ENCODE data around the gene MGAT5B. TPM values are rescaled to one million over a fixed set of nuclear protein-coding genes. Genes with fewer than 3 reads are reported as not detected.

MGAT5B gene
- total and polyA plus RNA-seq, 2 experiments from 2014 or later = 1.6 to 10.0 TPM

GRCh38 chr17:76833747-76834146 lies 34.5 kb upstream of the MGAT5B start:
- Histone ChIP-seq H3K27me3 (ENCODE audit: insufficient read depth) (peaks cover under 1% of the 10 kb centered on the region; the same call in 1 of the 2 replicates), H3F3A (replicated peaks; ENCODE audit: low read depth) (no peaks in the 10 kb centered on the region), H3K4me3 (no peak overlapping the region), H4K20me1 (replicated peaks; ENCODE audit: insufficient read depth) (no peaks in the 10 kb centered on the region), H3K4me1 (ENCODE audit: insufficient read depth) (peaks cover under 1% of the 10 kb centered on the region; the same call in 1 of the 2 replicates), H2AFZ (no peak overlapping the region), H3K79me2 (replicated peaks; ENCODE audit: insufficient read depth) (no peaks in the 10 kb centered on the region), H3K36me3 (ENCODE audit: insufficient read depth) (no peaks in the 10 kb centered on the region), H3K9me2 (ENCODE audit: insufficient read depth) (no peaks in the 10 kb centered on the region), H3K27ac (ENCODE audit: low read depth) (no peak overlapping the region), H3K4me2 (no peak overlapping the region)
- no peak overlapping the region for H3K27ac Mint-ChIP-seq
- peaks cover 4% of the 10 kb centered on the region for H3K4me1 Mint-ChIP-seq
- peaks cover 11% of the 10 kb centered on the region for H3K27me3 Mint-ChIP-seq (ENCODE audit: insufficient read depth, low read depth, poor library complexity)
- ATAC-seq = no peak
- H3K9me3 Mint-ChIP-seq = no peaks in the 10 kb centered on the region
- no peak for DNase-seq (ENCODE audit: low spot score)
- no peak overlapping the region for H3K4me3 Mint-ChIP-seq
- no peaks in the 10 kb centered on the region; the same call in 2 of the 3 replicates for H3K36me3 Mint-ChIP-seq (ENCODE audit: low read depth)
- no peak for TF ChIP-seq ZNF114 (CRISPR knock-in tag; IDR thresholded peaks at IDR 0.05)
- TF ChIP-seq JUNB (IDR thresholded peaks at IDR 0.05; ENCODE audit: unreplicated experiment) = no peak
- no peak for TF ChIP-seq EZH2 (IDR thresholded peaks at IDR 0.05; ENCODE audit: low read depth, unreplicated experiment)
- TF ChIP-seq NANOG (IDR thresholded peaks at IDR 0.05; ENCODE audit: borderline replicate concordance) = no peak
- no peak for TF ChIP-seq ZNF331 (CRISPR knock-in tag; IDR thresholded peaks at IDR 0.05; ENCODE audit: low read depth)

GRCh38 chr17:76834870-76835269 lies 33.3 kb upstream of the MGAT5B start:
- no peaks in the 10 kb centered on the region; the same call in 2 of the 3 replicates for H3K36me3 Mint-ChIP-seq (ENCODE audit: low read depth)
- H3K79me2 ChIP-seq (replicated peaks; ENCODE audit: insufficient read depth) = no peaks in the 10 kb centered on the region
- no peak overlapping the region for H2AFZ ChIP-seq
- ATAC-seq (no peak), DNase-seq (ENCODE audit: low spot score) (no peak)
- peaks cover 22% of the 10 kb centered on the region for H3K27me3 Mint-ChIP-seq (ENCODE audit: insufficient read depth, low read depth, poor library complexity)
- no peak overlapping the region for H3K27ac ChIP-seq (ENCODE audit: low read depth)
- H3K27ac Mint-ChIP-seq = no peak overlapping the region
- H3K36me3 ChIP-seq (ENCODE audit: insufficient read depth) = no peaks in the 10 kb centered on the region
- no peaks in the 10 kb centered on the region for H3K9me3 Mint-ChIP-seq
- H3K4me1 Mint-ChIP-seq = peaks cover 15% of the 10 kb centered on the region
- no peak overlapping the region for H3K4me2 ChIP-seq
- no peaks in the 10 kb centered on the region for H3K9me2 ChIP-seq (ENCODE audit: insufficient read depth)
- H3K4me1 ChIP-seq (ENCODE audit: insufficient read depth) = peaks cover 9% of the 10 kb centered on the region; the same call in 1 of the 2 replicates
- no peak overlapping the region for H3K4me3 Mint-ChIP-seq
- no peaks in the 10 kb centered on the region for H4K20me1 ChIP-seq (replicated peaks; ENCODE audit: insufficient read depth)
- peaks cover 5% of the 10 kb centered on the region; the same call in 1 of the 2 replicates for H3K27me3 ChIP-seq (ENCODE audit: insufficient read depth)
- H3K4me3 ChIP-seq = no peak overlapping the region
- no peaks in the 10 kb centered on the region for H3F3A ChIP-seq (replicated peaks; ENCODE audit: low read depth)
- TF ChIP-seq EZH2phosphoT487 (IDR thresholded peaks at IDR 0.05; ENCODE audit: unreplicated experiment) = no peak
- TF ChIP-seq, protein P1, sequence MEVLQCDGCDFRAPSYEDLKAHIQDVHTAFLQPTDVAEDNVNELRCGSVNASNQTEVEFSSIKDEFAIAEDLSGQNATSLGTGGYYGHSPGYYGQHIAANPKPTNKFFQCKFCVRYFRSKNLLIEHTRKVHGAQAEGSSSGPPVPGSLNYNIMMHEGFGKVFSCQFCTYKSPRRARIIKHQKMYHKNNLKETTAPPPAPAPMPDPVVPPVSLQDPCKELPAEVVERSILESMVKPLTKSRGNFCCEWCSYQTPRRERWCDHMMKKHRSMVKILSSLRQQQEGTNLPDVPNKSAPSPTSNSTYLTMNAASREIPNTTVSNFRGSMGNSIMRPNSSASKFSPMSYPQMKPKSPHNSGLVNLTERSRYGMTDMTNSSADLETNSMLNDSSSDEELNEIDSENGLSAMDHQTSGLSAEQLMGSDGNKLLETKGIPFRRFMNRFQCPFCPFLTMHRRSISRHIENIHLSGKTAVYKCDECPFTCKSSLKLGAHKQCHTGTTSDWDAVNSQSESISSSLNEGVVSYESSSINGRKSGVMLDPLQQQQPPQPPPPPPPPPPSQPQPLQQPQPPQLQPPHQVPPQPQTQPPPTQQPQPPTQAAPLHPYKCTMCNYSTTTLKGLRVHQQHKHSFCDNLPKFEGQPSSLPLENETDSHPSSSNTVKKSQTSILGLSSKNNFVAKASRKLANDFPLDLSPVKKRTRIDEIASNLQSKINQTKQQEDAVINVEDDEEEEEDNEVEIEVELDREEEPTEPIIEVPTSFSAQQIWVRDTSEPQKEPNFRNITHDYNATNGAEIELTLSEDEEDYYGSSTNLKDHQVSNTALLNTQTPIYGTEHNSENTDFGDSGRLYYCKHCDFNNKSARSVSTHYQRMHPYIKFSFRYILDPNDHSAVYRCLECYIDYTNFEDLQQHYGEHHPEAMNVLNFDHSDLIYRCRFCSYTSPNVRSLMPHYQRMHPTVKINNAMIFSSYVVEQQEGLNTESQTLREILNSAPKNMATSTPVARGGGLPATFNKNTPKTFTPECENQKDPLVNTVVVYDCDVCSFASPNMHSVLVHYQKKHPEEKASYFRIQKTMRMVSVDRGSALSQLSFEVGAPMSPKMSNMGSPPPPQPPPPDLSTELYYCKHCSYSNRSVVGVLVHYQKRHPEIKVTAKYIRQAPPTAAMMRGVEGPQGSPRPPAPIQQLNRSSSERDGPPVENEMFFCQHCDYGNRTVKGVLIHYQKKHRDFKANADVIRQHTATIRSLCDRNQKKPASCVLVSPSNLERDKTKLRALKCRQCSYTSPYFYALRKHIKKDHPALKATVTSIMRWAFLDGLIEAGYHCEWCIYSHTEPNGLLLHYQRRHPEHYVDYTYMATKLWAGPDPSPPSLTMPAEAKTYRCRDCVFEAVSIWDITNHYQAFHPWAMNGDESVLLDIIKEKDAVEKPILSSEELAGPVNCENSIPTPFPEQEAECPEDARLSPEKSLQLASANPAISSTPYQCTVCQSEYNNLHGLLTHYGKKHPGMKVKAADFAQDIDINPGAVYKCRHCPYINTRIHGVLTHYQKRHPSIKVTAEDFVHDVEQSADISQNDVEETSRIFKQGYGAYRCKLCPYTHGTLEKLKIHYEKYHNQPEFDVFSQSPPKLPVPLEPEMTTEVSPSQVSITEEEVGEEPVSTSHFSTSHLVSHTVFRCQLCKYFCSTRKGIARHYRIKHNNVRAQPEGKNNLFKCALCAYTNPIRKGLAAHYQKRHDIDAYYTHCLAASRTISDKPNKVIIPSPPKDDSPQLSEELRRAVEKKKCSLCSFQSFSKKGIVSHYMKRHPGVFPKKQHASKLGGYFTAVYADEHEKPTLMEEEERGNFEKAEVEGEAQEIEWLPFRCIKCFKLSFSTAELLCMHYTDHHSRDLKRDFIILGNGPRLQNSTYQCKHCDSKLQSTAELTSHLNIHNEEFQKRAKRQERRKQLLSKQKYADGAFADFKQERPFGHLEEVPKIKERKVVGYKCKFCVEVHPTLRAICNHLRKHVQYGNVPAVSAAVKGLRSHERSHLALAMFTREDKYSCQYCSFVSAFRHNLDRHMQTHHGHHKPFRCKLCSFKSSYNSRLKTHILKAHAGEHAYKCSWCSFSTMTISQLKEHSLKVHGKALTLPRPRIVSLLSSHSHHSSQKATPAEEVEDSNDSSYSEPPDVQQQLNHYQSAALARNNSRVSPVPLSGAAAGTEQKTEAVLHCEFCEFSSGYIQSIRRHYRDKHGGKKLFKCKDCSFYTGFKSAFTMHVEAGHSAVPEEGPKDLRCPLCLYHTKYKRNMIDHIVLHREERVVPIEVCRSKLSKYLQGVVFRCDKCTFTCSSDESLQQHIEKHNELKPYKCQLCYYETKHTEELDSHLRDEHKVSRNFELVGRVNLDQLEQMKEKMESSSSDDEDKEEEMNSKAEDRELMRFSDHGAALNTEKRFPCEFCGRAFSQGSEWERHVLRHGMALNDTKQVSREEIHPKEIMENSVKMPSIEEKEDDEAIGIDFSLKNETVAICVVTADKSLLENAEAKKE (CRISPR knock-in tag; IDR thresholded peaks at IDR 0.05) = no peak
- no peak for TF ChIP-seq ZNF331 (CRISPR knock-in tag; IDR thresholded peaks at IDR 0.05; ENCODE audit: low read depth)
- TF ChIP-seq ZNF114 (CRISPR knock-in tag; IDR thresholded peaks at IDR 0.05) = no peak
- no peak for TF ChIP-seq CREB1 (CRISPR knock-in tag; IDR thresholded peaks at IDR 0.05; ENCODE audit: low read depth)
- no peak for TF ChIP-seq POLR2AphosphoS5 (IDR thresholded peaks at IDR 0.05; ENCODE audit: low read depth)
- no peak for TF ChIP-seq JUNB (IDR thresholded peaks at IDR 0.05; ENCODE audit: unreplicated experiment)
- TF ChIP-seq, protein P2, sequence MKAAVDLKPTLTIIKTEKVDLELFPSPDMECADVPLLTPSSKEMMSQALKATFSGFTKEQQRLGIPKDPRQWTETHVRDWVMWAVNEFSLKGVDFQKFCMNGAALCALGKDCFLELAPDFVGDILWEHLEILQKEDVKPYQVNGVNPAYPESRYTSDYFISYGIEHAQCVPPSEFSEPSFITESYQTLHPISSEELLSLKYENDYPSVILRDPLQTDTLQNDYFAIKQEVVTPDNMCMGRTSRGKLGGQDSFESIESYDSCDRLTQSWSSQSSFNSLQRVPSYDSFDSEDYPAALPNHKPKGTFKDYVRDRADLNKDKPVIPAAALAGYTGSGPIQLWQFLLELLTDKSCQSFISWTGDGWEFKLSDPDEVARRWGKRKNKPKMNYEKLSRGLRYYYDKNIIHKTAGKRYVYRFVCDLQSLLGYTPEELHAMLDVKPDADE (IDR thresholded peaks at IDR 0.05) = no peak
- TF ChIP-seq STAT1 (IDR thresholded peaks at IDR 0.05; ENCODE audit: unreplicated experiment) = no peak
- no peak for TF ChIP-seq NANOG (IDR thresholded peaks at IDR 0.05; ENCODE audit: borderline replicate concordance)
- no peak for TF ChIP-seq EZH2 (IDR thresholded peaks at IDR 0.05; ENCODE audit: low read depth, unreplicated experiment)
